HUES48 (cell line): ENCODE results near the gene MPND.

Source experiments
- H3K27ac ChIP-seq: one replicate; pipeline ENCODE4 v1.7.0; 2013; ENCODE audit warnings: low read depth, low read length, inconsistent platforms
- H3K27me3 ChIP-seq: 2 replicates; pipeline ENCODE4 v1.6.1; 2013; ENCODE audit warnings: mild to moderate bottlenecking, low read length; ENCODE audit not compliant: control insufficient read depth, insufficient read depth
- H3K36me3 ChIP-seq: 2 replicates; pipeline ENCODE4 v1.6.1; 2013; ENCODE audit warnings: low read length; ENCODE audit not compliant: control insufficient read depth, insufficient read depth
- H3K4me1 ChIP-seq: 2 replicates; pipeline ENCODE4 v1.6.1; 2013; ENCODE audit warnings: mild to moderate bottlenecking, low read length; ENCODE audit not compliant: control insufficient read depth, insufficient read depth
- H3K4me3 ChIP-seq: 2 replicates; pipeline ENCODE4 v1.5.1; 2013; ENCODE audit warnings: mild to moderate bottlenecking, low read depth, low read length
- H3K9ac ChIP-seq: 2 replicates; pipeline ENCODE4 v1.6.1; 2013; ENCODE audit warnings: mild to moderate bottlenecking, low read depth, low read length, moderate library complexity
- H3K9me3 ChIP-seq: 2 replicates; pipeline ENCODE4 v1.6.1; 2013; ENCODE audit warnings: low read length; ENCODE audit not compliant: control insufficient read depth, insufficient read depth

Gene MPND

GRCh38 chr19:4400135-4400936, 57.0 kb downstream of the MPND start, which contains the start of gene SH3GL1:
Gene SH3GL1, minus strand, starts transcription at chr19:4400547. Its CDS starts 179 bp downstream, at chr19:4400368.
- peak within 1 kb of the TSS; percentile 77 for H3K4me3 ChIP-seq
- peak within 1 kb of the TSS; percentile 75 for H3K27ac ChIP-seq
- H3K36me3 ChIP-seq, result peaks cover 20% of the 10 kb centered on the region; the same call in 1 of the 2 replicates
- H3K9ac ChIP-seq, result peak within 1 kb of the TSS; percentile 67
- peaks cover 12% of the 10 kb centered on the region for H3K4me1 ChIP-seq
- no peaks in the 10 kb centered on the region for H3K27me3 ChIP-seq
- no peaks in the 10 kb centered on the region for H3K9me3 ChIP-seq

GRCh38 chr19:4401769-4402170, 58.4 kb downstream of the MPND start:
- Histone ChIP-seq H3K27ac (peak overlapping the region; percentile 57), H3K4me3 (peak overlapping the region; percentile 59), H3K36me3 (peaks cover 26% of the 10 kb centered on the region), H3K4me1 (peaks cover 12% of the 10 kb centered on the region), H3K9ac (peak overlapping the region; percentile 7; the same call in 1 of the 2 replicates), H3K9me3 (no peaks in the 10 kb centered on the region), H3K27me3 (no peaks in the 10 kb centered on the region)

- peaks cover 28% of the 10 kb centered on the region for H3K36me3 ChIP-seq
- no peaks in the 10 kb centered on the region for H3K9me3 ChIP-seq
- H3K27ac ChIP-seq, result peak within 1 kb of the TSS; percentile 84
- no peaks in the 10 kb centered on the region for H3K27me3 ChIP-seq
- H3K4me1 ChIP-seq, result peaks cover 12% of the 10 kb centered on the region
- H3K4me3 ChIP-seq, result peak within 1 kb of the TSS; percentile 74
- H3K9ac ChIP-seq, result peak within 1 kb of the TSS; percentile 95
Measured at GRCh38 chr19:4402171-4403004, 59.0 kb downstream of the MPND start, which contains the start of gene CHAF1A. Gene CHAF1A, plus strand, starts transcription at chr19:4402640. Its CDS starts 123 bp downstream, at chr19:4402763.

- Histone ChIP-seq H3K27ac (peak overlapping the region; percentile 84), H3K27me3 (no peaks in the 10 kb centered on the region), H3K4me1 (peaks cover 12% of the 10 kb centered on the region), H3K4me3 (peak overlapping the region; percentile 74), H3K36me3 (peaks cover 29% of the 10 kb centered on the region), H3K9ac (peak overlapping the region; percentile 95), H3K9me3 (no peaks in the 10 kb centered on the region)
Measured at GRCh38 chr19:4403005-4403761, 59.8 kb downstream of the MPND start.

DNA sequence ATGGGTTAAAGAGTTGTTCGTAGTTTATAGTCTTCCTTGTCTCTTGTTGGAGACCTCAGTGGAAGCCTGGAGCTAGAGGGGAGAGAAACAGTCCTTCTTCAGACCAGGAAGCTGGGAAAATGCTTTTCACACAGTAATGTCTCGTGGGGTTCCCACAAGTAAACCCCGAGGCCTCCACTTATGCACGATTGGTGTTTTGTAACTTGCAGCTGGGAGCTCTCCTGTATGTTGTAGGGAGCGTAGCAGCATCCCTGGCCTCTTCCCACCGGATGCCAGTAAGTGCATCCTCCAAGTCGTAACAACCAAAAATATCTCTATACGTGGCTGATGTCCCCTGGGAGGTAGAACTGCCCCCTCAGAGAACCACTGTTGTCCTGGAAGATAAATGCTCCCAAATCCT, 62.6 kb downstream of the MPND start:
- no peak overlapping the region for H3K9ac ChIP-seq
- H3K4me1 ChIP-seq, result peaks cover 25% of the 10 kb centered on the region

GRCh38 chr19:4406626-4407025, 63.3 kb downstream of the MPND start:
- peak overlapping the region; percentile 44 for H3K27ac ChIP-seq
- H3K9me3 ChIP-seq, result no peaks in the 10 kb centered on the region
- no peak overlapping the region for H3K9ac ChIP-seq
- H3K36me3 ChIP-seq, result peaks cover 59% of the 10 kb centered on the region
- H3K27me3 ChIP-seq, result no peaks in the 10 kb centered on the region
- peaks cover 25% of the 10 kb centered on the region for H3K4me1 ChIP-seq
- no peak overlapping the region for H3K4me3 ChIP-seq

More for the DNA sequence above, 62.6 kb downstream of the MPND start:
- Histone ChIP-seq H3K27me3 (no peaks in the 10 kb centered on the region), H3K27ac (peak overlapping the region; percentile 14), H3K36me3 (peaks cover 54% of the 10 kb centered on the region), H3K9me3 (no peaks in the 10 kb centered on the region), H3K4me3 (no peak overlapping the region)

DNA sequence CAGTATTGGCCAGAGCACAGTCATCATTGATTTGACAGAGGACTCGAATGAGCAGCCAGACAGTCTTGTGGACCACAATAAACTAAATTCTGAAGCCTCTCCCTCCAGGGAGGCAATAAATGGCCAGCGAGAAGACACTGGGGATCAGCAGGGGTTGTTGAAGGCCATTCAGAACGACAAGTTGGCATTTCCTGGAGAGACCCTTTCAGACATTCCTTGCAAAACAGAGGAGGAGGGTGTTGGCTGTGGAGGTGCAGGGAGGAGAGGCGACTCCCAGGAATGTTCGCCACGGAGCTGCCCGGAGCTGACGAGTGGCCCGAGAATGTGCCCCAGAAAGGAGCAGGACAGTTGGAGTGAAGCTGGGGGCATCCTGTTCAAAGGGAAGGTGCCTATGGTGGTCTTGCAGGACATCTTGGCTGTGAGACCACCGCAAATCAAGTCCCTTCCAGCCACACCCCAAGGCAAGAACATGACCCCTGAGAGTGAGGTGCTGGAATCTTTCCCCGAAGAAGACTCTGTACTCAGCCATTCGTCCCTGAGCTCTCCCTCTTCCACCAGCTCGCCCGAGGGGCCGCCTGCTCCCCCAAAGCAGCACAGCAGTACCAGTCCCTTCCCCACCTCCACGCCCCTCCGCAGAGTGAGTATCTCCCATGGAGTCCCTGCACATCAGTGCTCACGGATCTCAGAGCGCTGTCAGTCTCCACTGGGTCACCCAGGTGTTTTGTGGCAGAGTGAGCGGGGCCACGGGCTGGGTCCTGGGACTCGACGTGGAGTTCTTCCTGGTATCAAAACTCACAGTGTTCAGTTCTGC, 66.0 kb downstream of the MPND start:
- Histone ChIP-seq H3K4me3 (no peak overlapping the region; the same call in 1 of the 2 replicates), H3K4me1 (peaks cover 30% of the 10 kb centered on the region), H3K9me3 (no peaks in the 10 kb centered on the region), H3K27ac (peak overlapping the region; percentile 93), H3K9ac (peak overlapping the region; percentile 63), H3K36me3 (peaks cover 81% of the 10 kb centered on the region), H3K27me3 (no peaks in the 10 kb centered on the region)
